Measurements from ENCODE around the gene CGB1. TPM values are rescaled to one million over a fixed set of nuclear protein-coding genes. Genes with fewer than 3 reads are reported as not detected.

CGB1 gene
- total and polyA plus RNA-seq, 2 of the 13 experiments (the other 11 are each of a cell fraction or from before 2014, with no cell fraction given) = not detected

DNA sequence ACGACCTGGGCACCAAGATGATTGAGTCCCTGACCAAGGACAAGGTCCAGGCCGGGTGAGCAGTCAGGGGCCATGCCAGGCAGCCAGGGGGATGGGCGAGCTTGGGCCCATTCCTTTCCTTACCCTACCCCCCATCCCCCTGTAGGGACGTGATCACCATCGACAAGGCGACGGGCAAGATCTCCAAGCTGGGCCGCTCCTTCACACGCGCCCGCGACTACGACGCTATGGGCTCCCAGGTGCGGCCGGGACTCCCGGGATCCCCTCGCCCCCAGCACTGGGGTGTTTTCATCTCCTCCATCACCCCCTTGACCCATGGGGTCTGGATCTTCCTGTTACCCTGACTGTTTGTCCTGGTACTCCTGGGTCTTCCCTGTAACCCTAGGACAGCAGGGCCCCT is 26.9 kb downstream of the CGB1 start (continued):
- TF ChIP-seq, protein P1, sequence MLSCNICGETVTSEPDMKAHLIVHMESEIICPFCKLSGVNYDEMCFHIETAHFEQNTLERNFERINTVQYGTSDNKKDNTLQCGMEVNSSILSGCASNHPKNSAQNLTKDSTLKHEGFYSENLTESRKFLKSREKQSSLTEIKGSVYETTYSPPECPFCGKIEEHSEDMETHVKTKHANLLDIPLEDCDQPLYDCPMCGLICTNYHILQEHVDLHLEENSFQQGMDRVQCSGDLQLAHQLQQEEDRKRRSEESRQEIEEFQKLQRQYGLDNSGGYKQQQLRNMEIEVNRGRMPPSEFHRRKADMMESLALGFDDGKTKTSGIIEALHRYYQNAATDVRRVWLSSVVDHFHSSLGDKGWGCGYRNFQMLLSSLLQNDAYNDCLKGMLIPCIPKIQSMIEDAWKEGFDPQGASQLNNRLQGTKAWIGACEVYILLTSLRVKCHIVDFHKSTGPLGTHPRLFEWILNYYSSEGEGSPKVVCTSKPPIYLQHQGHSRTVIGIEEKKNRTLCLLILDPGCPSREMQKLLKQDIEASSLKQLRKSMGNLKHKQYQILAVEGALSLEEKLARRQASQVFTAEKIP (CRISPR knock-in tag; IDR thresholded peaks at IDR 0.05; ENCODE audit: borderline replicate concordance) = no peak
- TF ChIP-seq, protein P2, sequence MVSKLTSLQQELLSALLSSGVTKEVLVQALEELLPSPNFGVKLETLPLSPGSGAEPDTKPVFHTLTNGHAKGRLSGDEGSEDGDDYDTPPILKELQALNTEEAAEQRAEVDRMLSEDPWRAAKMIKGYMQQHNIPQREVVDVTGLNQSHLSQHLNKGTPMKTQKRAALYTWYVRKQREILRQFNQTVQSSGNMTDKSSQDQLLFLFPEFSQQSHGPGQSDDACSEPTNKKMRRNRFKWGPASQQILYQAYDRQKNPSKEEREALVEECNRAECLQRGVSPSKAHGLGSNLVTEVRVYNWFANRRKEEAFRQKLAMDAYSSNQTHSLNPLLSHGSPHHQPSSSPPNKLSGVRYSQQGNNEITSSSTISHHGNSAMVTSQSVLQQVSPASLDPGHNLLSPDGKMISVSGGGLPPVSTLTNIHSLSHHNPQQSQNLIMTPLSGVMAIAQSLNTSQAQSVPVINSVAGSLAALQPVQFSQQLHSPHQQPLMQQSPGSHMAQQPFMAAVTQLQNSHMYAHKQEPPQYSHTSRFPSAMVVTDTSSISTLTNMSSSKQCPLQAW (CRISPR knock-in tag; IDR thresholded peaks at IDR 0.05) = no peak

DNA sequence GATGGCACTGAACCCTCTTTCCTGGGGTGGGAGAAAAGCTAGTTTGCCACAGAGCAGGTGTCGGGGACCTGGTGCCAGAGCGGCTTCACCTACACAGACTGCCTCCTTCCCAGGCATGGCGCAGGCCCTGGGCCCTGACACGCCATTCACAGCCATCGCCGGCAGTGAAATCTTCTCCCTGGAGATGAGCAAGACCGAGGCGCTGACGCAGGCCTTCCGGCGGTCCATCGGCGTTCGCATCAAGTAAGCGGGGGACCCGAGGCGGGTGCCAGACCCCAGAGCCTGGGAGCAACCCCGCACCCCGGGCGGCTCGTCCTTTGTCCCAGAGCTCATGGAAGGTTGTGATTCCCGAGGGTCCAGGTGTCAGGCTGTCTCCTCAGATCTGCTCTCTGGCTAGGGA is 29.8 kb downstream of the CGB1 start:
- 100% methylated on average over 2 of the region's 22 CpGs for WGBS (ENCODE audit: low lambda C conversion rate)
- intact Hi-C loops (cut with micrococcal nuclease; ENCODE audit: unreplicated experiment) (no loop called here), in situ Hi-C loops (cut with HindIII; ENCODE audit: extremely low pct_ligation_motif_present, low pct_unique_long_range_greater_than_20kb) (no loop called here)
- H3K36me3 ChIP-seq (replicated peaks in 1 of 2; ENCODE audit: control insufficient read depth in 1 of 2, insufficient read depth in 2 of 2, low read length in 2 of 2) = peaks cover 29 to 70% of the 10 kb centered on the region in 2 experiments
- H2AFZ ChIP-seq (ENCODE audit: low read length) = no peak overlapping the region
- ATAC-seq (no peak), FAIRE-seq (no peak), DNase-seq (ENCODE audit: low spot score) (no peak)
- POLR2A ChIA-PET = no interaction called here
- H3K9ac ChIP-seq (ENCODE audit: insufficient read depth, low read depth, low read length) = no peak overlapping the region
- TF ChIP-seq ELF4 (CRISPR knock-in tag; IDR thresholded peaks at IDR 0.05; ENCODE audit: borderline replicate concordance) = no peak
- no peak for TF ChIP-seq ZNF282 (IDR thresholded peaks at IDR 0.05; ENCODE audit: partially characterized antibody)
- no peak for TF ChIP-seq FOXC1 (CRISPR knock-in tag; IDR thresholded peaks at IDR 0.05; ENCODE audit: borderline replicate concordance)
- TF ChIP-seq EHMT2 (IDR thresholded peaks at IDR 0.05; ENCODE audit: borderline replicate concordance, low read depth, low read length) = no peak
- TF ChIP-seq RCOR2 (CRISPR knock-in tag; IDR thresholded peaks at IDR 0.05) = no peak
- TF ChIP-seq, protein P3, sequence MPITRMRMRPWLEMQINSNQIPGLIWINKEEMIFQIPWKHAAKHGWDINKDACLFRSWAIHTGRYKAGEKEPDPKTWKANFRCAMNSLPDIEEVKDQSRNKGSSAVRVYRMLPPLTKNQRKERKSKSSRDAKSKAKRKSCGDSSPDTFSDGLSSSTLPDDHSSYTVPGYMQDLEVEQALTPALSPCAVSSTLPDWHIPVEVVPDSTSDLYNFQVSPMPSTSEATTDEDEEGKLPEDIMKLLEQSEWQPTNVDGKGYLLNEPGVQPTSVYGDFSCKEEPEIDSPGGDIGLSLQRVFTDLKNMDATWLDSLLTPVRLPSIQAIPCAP (CRISPR knock-in tag; IDR thresholded peaks at IDR 0.05; ENCODE audit: low read depth) = no peak
- TF ChIP-seq ZNF7 (CRISPR knock-in tag; IDR thresholded peaks at IDR 0.05) = no peak
- no peak for TF ChIP-seq ESRRA (CRISPR knock-in tag; IDR thresholded peaks at IDR 0.05; ENCODE audit: low read depth)
- no peak for TF ChIP-seq YEATS2 (CRISPR knock-in tag; IDR thresholded peaks at IDR 0.05; ENCODE audit: borderline replicate concordance)
- no peak for TF ChIP-seq ZNF564 (CRISPR knock-in tag; IDR thresholded peaks at IDR 0.05)
- TF ChIP-seq ZMYM4 (CRISPR knock-in tag; IDR thresholded peaks at IDR 0.05) = no peak
- TF ChIP-seq ZNF232 (CRISPR knock-in tag; IDR thresholded peaks at IDR 0.05; ENCODE audit: borderline replicate concordance) = no peak
- TF ChIP-seq, protein P4, sequence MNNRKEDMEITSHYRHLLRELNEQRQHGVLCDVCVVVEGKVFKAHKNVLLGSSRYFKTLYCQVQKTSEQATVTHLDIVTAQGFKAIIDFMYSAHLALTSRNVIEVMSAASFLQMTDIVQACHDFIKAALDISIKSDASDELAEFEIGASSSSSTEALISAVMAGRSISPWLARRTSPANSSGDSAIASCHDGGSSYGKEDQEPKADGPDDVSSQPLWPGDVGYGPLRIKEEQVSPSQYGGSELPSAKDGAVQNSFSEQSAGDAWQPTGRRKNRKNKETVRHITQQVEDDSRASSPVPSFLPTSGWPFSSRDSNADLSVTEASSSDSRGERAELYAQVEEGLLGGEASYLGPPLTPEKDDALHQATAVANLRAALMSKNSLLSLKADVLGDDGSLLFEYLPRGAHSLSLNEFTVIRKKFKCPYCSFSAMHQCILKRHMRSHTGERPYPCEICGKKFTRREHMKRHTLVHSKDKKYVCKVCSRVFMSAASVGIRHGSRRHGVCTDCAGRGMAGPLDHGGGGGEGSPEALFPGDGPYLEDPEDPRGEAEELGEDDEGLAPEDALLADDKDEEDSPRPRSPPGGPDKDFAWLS (CRISPR knock-in tag; IDR thresholded peaks at IDR 0.05; ENCODE audit: borderline replicate concordance) = no peak
- TF ChIP-seq MTF2 (CRISPR knock-in tag; IDR thresholded peaks at IDR 0.05; ENCODE audit: borderline replicate concordance) = no peak
- TF ChIP-seq DMAP1 (CRISPR knock-in tag; IDR thresholded peaks at IDR 0.05) = no peak
- TF ChIP-seq ZNF841 (CRISPR knock-in tag; IDR thresholded peaks at IDR 0.05; ENCODE audit: borderline replicate concordance) = no peak
- no peak for TF ChIP-seq KDM5A (IDR thresholded peaks at IDR 0.05; ENCODE audit: borderline replicate concordance, low read length)
- no peak for TF ChIP-seq RBM22 (optimal IDR thresholded peaks at IDR 0.05; ENCODE audit: low read length)
- no peaks in the 10 kb centered on the region for H3K9me3 ChIP-seq (ENCODE audit: low read length)
- no peaks in the 10 kb centered on the region for H3K4me1 ChIP-seq (ENCODE audit: insufficient read depth, low read length)
- H4K20me1 ChIP-seq (ENCODE audit: insufficient read depth, low read length) = no peaks in the 10 kb centered on the region
- no peak overlapping the region for H3K4me3 ChIP-seq (replicated peaks in 1 of 3; ENCODE audit: insufficient read depth in 1 of 3, low read depth in 2 of 3, low read length in 3 of 3)
- no peak overlapping the region for H3K27ac ChIP-seq (ENCODE audit: extremely low read length, insufficient read depth, low read length)
- H3K4me2 ChIP-seq (ENCODE audit: low read depth, low read length) = no peak overlapping the region
- BruUV-seq (replicated peaks) = no TSS peak
- H3K27me3 ChIP-seq (ENCODE audit: control insufficient read depth in 1 of 2, insufficient read depth in 2 of 2, low read length in 2 of 2) = no peaks in the 10 kb centered on the region
- CTCF ChIA-PET (ENCODE audit: low intra/inter-chr PET ratio, low total read pairs) = no interaction called here
- H3K79me2 ChIP-seq (ENCODE audit: insufficient read depth, low read length) = no peaks in the 10 kb centered on the region
